ENCODE data around the gene KLF15. TPM values are rescaled to one million over a fixed set of nuclear protein-coding genes. Genes with fewer than 3 reads are reported as not detected.

KLF15 gene
- total RNA-seq, 1 experiment from 2014 or later, result 14.7 TPM

DNA sequence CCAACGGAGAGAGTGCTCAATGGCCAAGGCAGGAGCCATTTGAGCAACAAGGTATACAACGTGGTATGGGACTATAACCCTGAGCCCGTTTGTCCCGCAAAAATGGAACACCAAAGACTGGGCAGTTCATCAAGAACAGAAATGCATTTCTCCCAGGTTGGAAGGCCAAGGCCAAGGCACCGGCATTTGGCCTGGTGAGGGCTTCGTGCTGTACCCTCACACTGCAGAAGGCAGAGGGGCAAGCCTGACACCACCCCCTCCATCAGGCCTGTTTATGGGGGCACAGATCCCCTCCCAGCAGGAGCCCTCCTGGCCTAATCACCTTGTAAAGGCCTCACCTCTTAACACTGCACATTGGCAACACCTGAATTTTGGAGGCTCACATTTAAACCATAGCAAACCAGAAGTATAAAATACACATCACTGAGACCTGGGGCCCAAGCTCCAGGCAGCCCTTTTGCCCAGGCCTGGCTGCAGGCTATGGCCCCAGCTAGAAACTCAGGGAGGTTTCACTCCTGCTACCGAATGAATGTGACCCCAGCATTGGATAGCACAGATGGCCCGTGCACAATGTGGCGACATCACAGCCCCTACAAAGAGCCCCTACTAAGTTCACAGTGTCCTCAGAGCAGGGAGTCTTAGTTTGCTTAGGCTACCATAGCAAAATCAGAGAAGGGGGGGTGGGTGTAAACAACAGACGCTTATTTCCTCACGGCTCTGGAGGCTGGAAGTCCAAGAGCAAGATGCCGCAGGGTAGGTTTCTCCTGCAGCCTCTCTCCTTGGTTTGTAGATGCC lies 47.1 kb downstream of the KLF15 start (continued):
- TF ChIP-seq, protein P1, sequence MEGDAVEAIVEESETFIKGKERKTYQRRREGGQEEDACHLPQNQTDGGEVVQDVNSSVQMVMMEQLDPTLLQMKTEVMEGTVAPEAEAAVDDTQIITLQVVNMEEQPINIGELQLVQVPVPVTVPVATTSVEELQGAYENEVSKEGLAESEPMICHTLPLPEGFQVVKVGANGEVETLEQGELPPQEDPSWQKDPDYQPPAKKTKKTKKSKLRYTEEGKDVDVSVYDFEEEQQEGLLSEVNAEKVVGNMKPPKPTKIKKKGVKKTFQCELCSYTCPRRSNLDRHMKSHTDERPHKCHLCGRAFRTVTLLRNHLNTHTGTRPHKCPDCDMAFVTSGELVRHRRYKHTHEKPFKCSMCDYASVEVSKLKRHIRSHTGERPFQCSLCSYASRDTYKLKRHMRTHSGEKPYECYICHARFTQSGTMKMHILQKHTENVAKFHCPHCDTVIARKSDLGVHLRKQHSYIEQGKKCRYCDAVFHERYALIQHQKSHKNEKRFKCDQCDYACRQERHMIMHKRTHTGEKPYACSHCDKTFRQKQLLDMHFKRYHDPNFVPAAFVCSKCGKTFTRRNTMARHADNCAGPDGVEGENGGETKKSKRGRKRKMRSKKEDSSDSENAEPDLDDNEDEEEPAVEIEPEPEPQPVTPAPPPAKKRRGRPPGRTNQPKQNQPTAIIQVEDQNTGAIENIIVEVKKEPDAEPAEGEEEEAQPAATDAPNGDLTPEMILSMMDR (IDR thresholded peaks at IDR 0.05), result no peak
- TF ChIP-seq, protein P2, sequence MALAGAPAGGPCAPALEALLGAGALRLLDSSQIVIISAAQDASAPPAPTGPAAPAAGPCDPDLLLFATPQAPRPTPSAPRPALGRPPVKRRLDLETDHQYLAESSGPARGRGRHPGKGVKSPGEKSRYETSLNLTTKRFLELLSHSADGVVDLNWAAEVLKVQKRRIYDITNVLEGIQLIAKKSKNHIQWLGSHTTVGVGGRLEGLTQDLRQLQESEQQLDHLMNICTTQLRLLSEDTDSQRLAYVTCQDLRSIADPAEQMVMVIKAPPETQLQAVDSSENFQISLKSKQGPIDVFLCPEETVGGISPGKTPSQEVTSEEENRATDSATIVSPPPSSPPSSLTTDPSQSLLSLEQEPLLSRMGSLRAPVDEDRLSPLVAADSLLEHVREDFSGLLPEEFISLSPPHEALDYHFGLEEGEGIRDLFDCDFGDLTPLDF (CRISPR knock-in tag; IDR thresholded peaks at IDR 0.05), result no peak
- TF ChIP-seq, protein P3, sequence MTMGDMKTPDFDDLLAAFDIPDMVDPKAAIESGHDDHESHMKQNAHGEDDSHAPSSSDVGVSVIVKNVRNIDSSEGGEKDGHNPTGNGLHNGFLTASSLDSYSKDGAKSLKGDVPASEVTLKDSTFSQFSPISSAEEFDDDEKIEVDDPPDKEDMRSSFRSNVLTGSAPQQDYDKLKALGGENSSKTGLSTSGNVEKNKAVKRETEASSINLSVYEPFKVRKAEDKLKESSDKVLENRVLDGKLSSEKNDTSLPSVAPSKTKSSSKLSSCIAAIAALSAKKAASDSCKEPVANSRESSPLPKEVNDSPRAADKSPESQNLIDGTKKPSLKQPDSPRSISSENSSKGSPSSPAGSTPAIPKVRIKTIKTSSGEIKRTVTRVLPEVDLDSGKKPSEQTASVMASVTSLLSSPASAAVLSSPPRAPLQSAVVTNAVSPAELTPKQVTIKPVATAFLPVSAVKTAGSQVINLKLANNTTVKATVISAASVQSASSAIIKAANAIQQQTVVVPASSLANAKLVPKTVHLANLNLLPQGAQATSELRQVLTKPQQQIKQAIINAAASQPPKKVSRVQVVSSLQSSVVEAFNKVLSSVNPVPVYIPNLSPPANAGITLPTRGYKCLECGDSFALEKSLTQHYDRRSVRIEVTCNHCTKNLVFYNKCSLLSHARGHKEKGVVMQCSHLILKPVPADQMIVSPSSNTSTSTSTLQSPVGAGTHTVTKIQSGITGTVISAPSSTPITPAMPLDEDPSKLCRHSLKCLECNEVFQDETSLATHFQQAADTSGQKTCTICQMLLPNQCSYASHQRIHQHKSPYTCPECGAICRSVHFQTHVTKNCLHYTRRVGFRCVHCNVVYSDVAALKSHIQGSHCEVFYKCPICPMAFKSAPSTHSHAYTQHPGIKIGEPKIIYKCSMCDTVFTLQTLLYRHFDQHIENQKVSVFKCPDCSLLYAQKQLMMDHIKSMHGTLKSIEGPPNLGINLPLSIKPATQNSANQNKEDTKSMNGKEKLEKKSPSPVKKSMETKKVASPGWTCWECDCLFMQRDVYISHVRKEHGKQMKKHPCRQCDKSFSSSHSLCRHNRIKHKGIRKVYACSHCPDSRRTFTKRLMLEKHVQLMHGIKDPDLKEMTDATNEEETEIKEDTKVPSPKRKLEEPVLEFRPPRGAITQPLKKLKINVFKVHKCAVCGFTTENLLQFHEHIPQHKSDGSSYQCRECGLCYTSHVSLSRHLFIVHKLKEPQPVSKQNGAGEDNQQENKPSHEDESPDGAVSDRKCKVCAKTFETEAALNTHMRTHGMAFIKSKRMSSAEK (CRISPR knock-in tag; IDR thresholded peaks at IDR 0.05; ENCODE audit: borderline replicate concordance), result no peak
- TF ChIP-seq, protein P4, sequence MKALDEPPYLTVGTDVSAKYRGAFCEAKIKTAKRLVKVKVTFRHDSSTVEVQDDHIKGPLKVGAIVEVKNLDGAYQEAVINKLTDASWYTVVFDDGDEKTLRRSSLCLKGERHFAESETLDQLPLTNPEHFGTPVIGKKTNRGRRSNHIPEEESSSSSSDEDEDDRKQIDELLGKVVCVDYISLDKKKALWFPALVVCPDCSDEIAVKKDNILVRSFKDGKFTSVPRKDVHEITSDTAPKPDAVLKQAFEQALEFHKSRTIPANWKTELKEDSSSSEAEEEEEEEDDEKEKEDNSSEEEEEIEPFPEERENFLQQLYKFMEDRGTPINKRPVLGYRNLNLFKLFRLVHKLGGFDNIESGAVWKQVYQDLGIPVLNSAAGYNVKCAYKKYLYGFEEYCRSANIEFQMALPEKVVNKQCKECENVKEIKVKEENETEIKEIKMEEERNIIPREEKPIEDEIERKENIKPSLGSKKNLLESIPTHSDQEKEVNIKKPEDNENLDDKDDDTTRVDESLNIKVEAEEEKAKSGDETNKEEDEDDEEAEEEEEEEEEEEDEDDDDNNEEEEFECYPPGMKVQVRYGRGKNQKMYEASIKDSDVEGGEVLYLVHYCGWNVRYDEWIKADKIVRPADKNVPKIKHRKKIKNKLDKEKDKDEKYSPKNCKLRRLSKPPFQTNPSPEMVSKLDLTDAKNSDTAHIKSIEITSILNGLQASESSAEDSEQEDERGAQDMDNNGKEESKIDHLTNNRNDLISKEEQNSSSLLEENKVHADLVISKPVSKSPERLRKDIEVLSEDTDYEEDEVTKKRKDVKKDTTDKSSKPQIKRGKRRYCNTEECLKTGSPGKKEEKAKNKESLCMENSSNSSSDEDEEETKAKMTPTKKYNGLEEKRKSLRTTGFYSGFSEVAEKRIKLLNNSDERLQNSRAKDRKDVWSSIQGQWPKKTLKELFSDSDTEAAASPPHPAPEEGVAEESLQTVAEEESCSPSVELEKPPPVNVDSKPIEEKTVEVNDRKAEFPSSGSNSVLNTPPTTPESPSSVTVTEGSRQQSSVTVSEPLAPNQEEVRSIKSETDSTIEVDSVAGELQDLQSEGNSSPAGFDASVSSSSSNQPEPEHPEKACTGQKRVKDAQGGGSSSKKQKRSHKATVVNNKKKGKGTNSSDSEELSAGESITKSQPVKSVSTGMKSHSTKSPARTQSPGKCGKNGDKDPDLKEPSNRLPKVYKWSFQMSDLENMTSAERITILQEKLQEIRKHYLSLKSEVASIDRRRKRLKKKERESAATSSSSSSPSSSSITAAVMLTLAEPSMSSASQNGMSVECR (CRISPR knock-in tag; IDR thresholded peaks at IDR 0.05; ENCODE audit: borderline replicate concordance), result no peak
- TF ChIP-seq SMAD4 (CRISPR knock-in tag; IDR thresholded peaks at IDR 0.05), result no peak
- TF ChIP-seq, protein P5, sequence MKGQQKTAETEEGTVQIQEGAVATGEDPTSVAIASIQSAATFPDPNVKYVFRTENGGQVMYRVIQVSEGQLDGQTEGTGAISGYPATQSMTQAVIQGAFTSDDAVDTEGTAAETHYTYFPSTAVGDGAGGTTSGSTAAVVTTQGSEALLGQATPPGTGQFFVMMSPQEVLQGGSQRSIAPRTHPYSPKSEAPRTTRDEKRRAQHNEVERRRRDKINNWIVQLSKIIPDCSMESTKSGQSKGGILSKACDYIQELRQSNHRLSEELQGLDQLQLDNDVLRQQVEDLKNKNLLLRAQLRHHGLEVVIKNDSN (CRISPR knock-in tag; IDR thresholded peaks at IDR 0.05), result no peak

DNA sequence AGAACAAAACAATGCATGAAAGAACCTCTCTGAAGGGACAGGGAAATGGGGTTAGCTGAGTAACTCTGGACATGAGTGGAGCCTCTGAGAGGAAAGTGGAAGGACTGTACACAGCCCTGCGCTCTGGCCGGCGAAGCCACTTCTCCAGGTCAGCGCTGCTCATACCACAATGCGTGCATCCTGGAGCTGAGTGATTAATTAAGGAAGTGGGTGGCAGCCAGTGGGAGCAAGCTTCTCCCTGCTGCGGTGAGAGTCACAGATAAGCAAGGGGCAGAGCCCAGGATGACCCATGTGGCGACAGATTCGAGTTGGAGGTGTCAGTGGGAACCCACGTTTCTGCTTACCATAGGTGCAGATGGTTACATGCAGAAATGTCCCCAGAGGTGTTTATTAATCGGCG lies 48.0 kb downstream of the KLF15 start:
- no peak for DNase-seq (ENCODE audit: low spot score)
- Mint-ChIP-seq H3K4me1 (no peaks in the 10 kb centered on the region), H3K9me3 (peaks cover 27% of the 10 kb centered on the region), H3K4me3 (no peak overlapping the region), H3K36me3 (peaks cover 14% of the 10 kb centered on the region), H3K27ac (no peak overlapping the region), H3K27me3 (ENCODE audit: low read depth) (no peaks in the 10 kb centered on the region; the same call in 1 of the 2 replicates)
- ChIA-PET POLR2A (no interaction called here), CTCF (interaction anchor here (0.8 to 1.7 kb wide), 4 partner anchors 39 to 161 kb away, joined by 3 to 5 read pairs (median 4); no protein-coding TSS in a partner anchor)
- no peak for ATAC-seq
- no peak for TF ChIP-seq TP53 (CRISPR knock-in tag; IDR thresholded peaks at IDR 0.05)
- no peak for TF ChIP-seq ESRRA (CRISPR knock-in tag; IDR thresholded peaks at IDR 0.05; ENCODE audit: borderline replicate concordance)
- TF ChIP-seq, protein P2 (CRISPR knock-in tag; IDR thresholded peaks at IDR 0.05), result no peak
- TF ChIP-seq, protein P1 (IDR thresholded peaks at IDR 0.05), result no peak
- TF ChIP-seq, protein P6, sequence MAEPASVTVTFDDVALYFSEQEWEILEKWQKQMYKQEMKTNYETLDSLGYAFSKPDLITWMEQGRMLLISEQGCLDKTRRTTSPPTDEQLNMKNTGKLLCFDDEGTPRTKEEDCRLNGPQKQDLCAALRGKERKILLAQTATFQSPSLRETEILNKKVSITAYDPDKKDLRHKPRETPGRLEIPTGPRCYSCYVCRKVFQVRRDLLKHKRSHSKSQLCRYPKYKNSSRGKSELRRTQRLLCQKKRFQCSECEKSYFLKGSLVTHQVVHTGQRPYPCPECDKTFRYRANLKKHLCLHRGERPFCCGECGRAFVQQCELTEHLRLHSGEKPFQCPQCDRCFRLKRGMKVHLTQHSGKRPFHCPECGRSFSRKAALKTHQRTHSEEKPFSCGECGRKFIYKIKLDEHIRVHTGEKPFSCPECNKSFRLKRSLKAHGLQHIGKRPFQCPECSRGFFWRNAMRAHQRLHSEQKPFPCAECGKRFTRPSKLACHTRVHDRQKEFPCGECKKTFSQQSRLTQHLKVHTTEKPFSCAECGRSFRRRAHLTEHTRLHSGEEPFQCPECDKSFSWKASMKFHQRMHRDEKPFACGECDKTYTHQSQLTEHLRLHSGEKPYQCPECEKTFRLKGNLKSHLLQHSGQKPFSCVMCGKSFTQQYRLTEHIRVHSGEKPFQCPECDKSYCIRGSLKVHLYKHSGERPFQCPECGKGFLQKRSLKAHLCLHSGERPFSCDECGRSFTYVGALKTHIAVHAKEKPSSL (CRISPR knock-in tag; conservative IDR thresholded peaks at IDR 0.05), result no peak
- no peak for TF ChIP-seq ZNF317 (CRISPR knock-in tag; IDR thresholded peaks at IDR 0.05; ENCODE audit: borderline replicate concordance, low read depth)
- TF ChIP-seq FOXP1 (CRISPR knock-in tag; IDR thresholded peaks at IDR 0.05; ENCODE audit: borderline replicate concordance), result no peak
- TF ChIP-seq, protein P7, sequence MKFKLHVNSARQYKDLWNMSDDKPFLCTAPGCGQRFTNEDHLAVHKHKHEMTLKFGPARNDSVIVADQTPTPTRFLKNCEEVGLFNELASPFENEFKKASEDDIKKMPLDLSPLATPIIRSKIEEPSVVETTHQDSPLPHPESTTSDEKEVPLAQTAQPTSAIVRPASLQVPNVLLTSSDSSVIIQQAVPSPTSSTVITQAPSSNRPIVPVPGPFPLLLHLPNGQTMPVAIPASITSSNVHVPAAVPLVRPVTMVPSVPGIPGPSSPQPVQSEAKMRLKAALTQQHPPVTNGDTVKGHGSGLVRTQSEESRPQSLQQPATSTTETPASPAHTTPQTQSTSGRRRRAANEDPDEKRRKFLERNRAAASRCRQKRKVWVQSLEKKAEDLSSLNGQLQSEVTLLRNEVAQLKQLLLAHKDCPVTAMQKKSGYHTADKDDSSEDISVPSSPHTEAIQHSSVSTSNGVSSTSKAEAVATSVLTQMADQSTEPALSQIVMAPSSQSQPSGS (CRISPR knock-in tag; IDR thresholded peaks at IDR 0.05; ENCODE audit: borderline replicate concordance, low read depth), result no peak

All from WTC11 (cell line).